Measurements from ENCODE around the gene USP31. TPM values are rescaled to one million over a fixed set of nuclear protein-coding genes. Genes with fewer than 3 reads are reported as not detected.
"Not testable (repeated sequence)": the region's sequence is repeated elsewhere in the genome, so short reads cannot be mapped to it uniquely, and the experiment has no call there.

The USP31 gene
- total RNA-seq, 1 experiment from 2014 or later, result 3.5 TPM

- DNase-seq, result no peak
- H3K9ac ChIP-seq (ENCODE audit: low read length), result no peak overlapping the region
- no peak overlapping the region for H3K27ac ChIP-seq (ENCODE audit: low read length)
- H3K36me3 ChIP-seq (ENCODE audit: insufficient read depth, low read length), result no peaks in the 10 kb centered on the region
- H3K4me3 ChIP-seq (ENCODE audit: low read length), result no peak overlapping the region
- no peak overlapping the region for H3K4me2 ChIP-seq (ENCODE audit: low read depth, low read length, poor library complexity, severe bottlenecking)
- H3K9me2 ChIP-seq (replicated peaks; ENCODE audit: insufficient read depth, low read length), result no peaks in the 10 kb centered on the region
- H3K4me1 ChIP-seq (ENCODE audit: low read length), result no peaks in the 10 kb centered on the region
- 0 out of 2 replicates have a peak, but pooled peaks cover 21% of the 10 kb centered on the region for H4K20me1 ChIP-seq (ENCODE audit: insufficient read depth, low read depth, low read length)
- H3K27me3 ChIP-seq (ENCODE audit: low read length), result no peaks in the 10 kb centered on the region
- no peaks in the 10 kb centered on the region for H3K79me2 ChIP-seq (ENCODE audit: low read length)
- no peaks in the 10 kb centered on the region for H3K9me3 ChIP-seq (ENCODE audit: low read length)
- no peak overlapping the region for H2AFZ ChIP-seq (ENCODE audit: low read length)
Observed at GRCh38 chr16:23110257-23110899, 38.9 kb downstream of the USP31 start.

GRCh38 chr16:23107936-23108335, 41.3 kb downstream of the USP31 start:
- H3K79me2 ChIP-seq (ENCODE audit: low read length), result no peaks in the 10 kb centered on the region

GRCh38 chr16:23107117-23107516, 42.1 kb downstream of the USP31 start:
- Histone ChIP-seq H3K4me1 (ENCODE audit: low read length) (no peaks in the 10 kb centered on the region), H3K4me2 (ENCODE audit: low read depth, low read length, poor library complexity, severe bottlenecking) (no peak overlapping the region), H3K9me2 (replicated peaks; ENCODE audit: insufficient read depth, low read length) (no peaks in the 10 kb centered on the region), H4K20me1 (ENCODE audit: insufficient read depth, low read depth, low read length) (0 out of 2 replicates have a peak, but pooled peaks cover 5% of the 10 kb centered on the region), H3K9ac (ENCODE audit: low read length) (no peak overlapping the region), H3K27ac (ENCODE audit: low read length) (no peak overlapping the region), H3K79me2 (ENCODE audit: low read length) (no peaks in the 10 kb centered on the region), H3K4me3 (ENCODE audit: low read length) (no peak overlapping the region), H3K36me3 (ENCODE audit: insufficient read depth, low read length) (no peaks in the 10 kb centered on the region), H3K27me3 (ENCODE audit: low read length) (no peaks in the 10 kb centered on the region), H2AFZ (ENCODE audit: low read length) (no peak overlapping the region), H3K9me3 (ENCODE audit: low read length) (no peaks in the 10 kb centered on the region)
- DNase-seq, result no peak

More at GRCh38 chr16:23107936-23108335, 41.3 kb downstream of the USP31 start:
- no peak overlapping the region for H3K27ac ChIP-seq (ENCODE audit: low read length)
- no peak for DNase-seq
- H3K9me2 ChIP-seq (replicated peaks; ENCODE audit: insufficient read depth, low read length), result no peaks in the 10 kb centered on the region
- H3K9ac ChIP-seq (ENCODE audit: low read length), result no peak overlapping the region
- no peaks in the 10 kb centered on the region for H3K36me3 ChIP-seq (ENCODE audit: insufficient read depth, low read length)
- no peaks in the 10 kb centered on the region for H3K4me1 ChIP-seq (ENCODE audit: low read length)
- H2AFZ ChIP-seq (ENCODE audit: low read length), result no peak overlapping the region
- 0 out of 2 replicates have a peak, but pooled peaks cover 5% of the 10 kb centered on the region for H4K20me1 ChIP-seq (ENCODE audit: insufficient read depth, low read depth, low read length)
- no peak overlapping the region for H3K4me2 ChIP-seq (ENCODE audit: low read depth, low read length, poor library complexity, severe bottlenecking)
- H3K9me3 ChIP-seq (ENCODE audit: low read length), result no peaks in the 10 kb centered on the region
- no peaks in the 10 kb centered on the region for H3K27me3 ChIP-seq (ENCODE audit: low read length)
- no peak overlapping the region for H3K4me3 ChIP-seq (ENCODE audit: low read length)

GRCh38 chr16:23105309-23105708, 43.9 kb downstream of the USP31 start:
- H3K9me2 ChIP-seq (replicated peaks; ENCODE audit: insufficient read depth, low read length), result no peaks in the 10 kb centered on the region
- DNase-seq, result no peak
- no peak overlapping the region for H3K9ac ChIP-seq (ENCODE audit: low read length)
- H3K27ac ChIP-seq (ENCODE audit: low read length), result no peak overlapping the region
- H3K4me1 ChIP-seq (ENCODE audit: low read length), result no peaks in the 10 kb centered on the region
- no peak overlapping the region for H3K4me3 ChIP-seq (ENCODE audit: low read length)
- H3K27me3 ChIP-seq (ENCODE audit: low read length), result no peaks in the 10 kb centered on the region
- no peaks in the 10 kb centered on the region for H4K20me1 ChIP-seq (ENCODE audit: insufficient read depth, low read depth, low read length)
- no peaks in the 10 kb centered on the region for H3K79me2 ChIP-seq (ENCODE audit: low read length)
- no peaks in the 10 kb centered on the region for H3K9me3 ChIP-seq (ENCODE audit: low read length)
- no peak overlapping the region for H3K4me2 ChIP-seq (ENCODE audit: low read depth, low read length, poor library complexity, severe bottlenecking)
- no peak overlapping the region for H2AFZ ChIP-seq (ENCODE audit: low read length)
- H3K36me3 ChIP-seq (ENCODE audit: insufficient read depth, low read length), result no peaks in the 10 kb centered on the region

GRCh38 chr16:23104032-23104955, 45.0 kb downstream of the USP31 start:
- Histone ChIP-seq H3K36me3 (ENCODE audit: insufficient read depth, low read length) (no peaks in the 10 kb centered on the region), H3K79me2 (ENCODE audit: low read length) (no peaks in the 10 kb centered on the region), H3K9ac (ENCODE audit: low read length) (no peak overlapping the region), H3K27ac (ENCODE audit: low read length) (no peak overlapping the region), H3K4me3 (ENCODE audit: low read length) (no peak overlapping the region), H3K9me2 (replicated peaks; ENCODE audit: insufficient read depth, low read length) (no peaks in the 10 kb centered on the region), H4K20me1 (ENCODE audit: insufficient read depth, low read depth, low read length) (no peaks in the 10 kb centered on the region), H3K4me1 (ENCODE audit: low read length) (no peaks in the 10 kb centered on the region), H2AFZ (ENCODE audit: low read length) (no peak overlapping the region), H3K27me3 (ENCODE audit: low read length) (no peaks in the 10 kb centered on the region), H3K9me3 (ENCODE audit: low read length) (no peaks in the 10 kb centered on the region), H3K4me2 (ENCODE audit: low read depth, low read length, poor library complexity, severe bottlenecking) (no peak overlapping the region)
- DNase-seq, result no peak

- no peak for DNase-seq
- Histone ChIP-seq H3K9me3 (ENCODE audit: low read length) (no peaks in the 10 kb centered on the region), H3K79me2 (ENCODE audit: low read length) (no peaks in the 10 kb centered on the region), H3K9ac (ENCODE audit: low read length) (no peak overlapping the region), H3K36me3 (ENCODE audit: insufficient read depth, low read length) (no peaks in the 10 kb centered on the region), H3K4me2 (ENCODE audit: low read depth, low read length, poor library complexity, severe bottlenecking) (no peak overlapping the region), H3K27ac (ENCODE audit: low read length) (no peak overlapping the region), H3K4me3 (ENCODE audit: low read length) (no peak overlapping the region), H3K4me1 (ENCODE audit: low read length) (no peaks in the 10 kb centered on the region), H3K27me3 (ENCODE audit: low read length) (no peaks in the 10 kb centered on the region), H3K9me2 (replicated peaks; ENCODE audit: insufficient read depth, low read length) (no peaks in the 10 kb centered on the region), H2AFZ (ENCODE audit: low read length) (no peak overlapping the region), H4K20me1 (ENCODE audit: insufficient read depth, low read depth, low read length) (no peaks in the 10 kb centered on the region)
Observed at GRCh38 chr16:23103603-23104002, 45.6 kb downstream of the USP31 start.

GRCh38 chr16:23101012-23101550, 48.2 kb downstream of the USP31 start:
- no peaks in the 10 kb centered on the region for H3K79me2 ChIP-seq (ENCODE audit: low read length)
- no peaks in the 10 kb centered on the region for H3K9me2 ChIP-seq (replicated peaks; ENCODE audit: insufficient read depth, low read length)
- no peak overlapping the region for H2AFZ ChIP-seq (ENCODE audit: low read length)
- no peaks in the 10 kb centered on the region for H3K9me3 ChIP-seq (ENCODE audit: low read length)
- H3K4me3 ChIP-seq (ENCODE audit: low read length), result no peak overlapping the region
- H3K9ac ChIP-seq (ENCODE audit: low read length), result no peak overlapping the region
- H3K27me3 ChIP-seq (ENCODE audit: low read length), result no peaks in the 10 kb centered on the region
- no peak overlapping the region for H3K27ac ChIP-seq (ENCODE audit: low read length)
- no peak overlapping the region for H3K4me2 ChIP-seq (ENCODE audit: low read depth, low read length, poor library complexity, severe bottlenecking)
- no peaks in the 10 kb centered on the region for H3K4me1 ChIP-seq (ENCODE audit: low read length)
- no peaks in the 10 kb centered on the region for H4K20me1 ChIP-seq (ENCODE audit: insufficient read depth, low read depth, low read length)
- no peak for DNase-seq
- H3K36me3 ChIP-seq (ENCODE audit: insufficient read depth, low read length), result no peaks in the 10 kb centered on the region

- H3K79me2 ChIP-seq (ENCODE audit: low read length); DNase-seq; H3K4me1 ChIP-seq (ENCODE audit: low read length); H3K27ac ChIP-seq (ENCODE audit: low read length); H3K9me3 ChIP-seq (ENCODE audit: low read length); H3K36me3 ChIP-seq (ENCODE audit: insufficient read depth, low read length); H3K9ac ChIP-seq (ENCODE audit: low read length); H3K4me3 ChIP-seq (ENCODE audit: low read length); H3K27me3 ChIP-seq (ENCODE audit: low read length); H3K4me2 ChIP-seq (ENCODE audit: low read depth, low read length, poor library complexity, severe bottlenecking); H4K20me1 ChIP-seq (ENCODE audit: insufficient read depth, low read depth, low read length); H3K9me2 ChIP-seq (replicated peaks; ENCODE audit: insufficient read depth, low read length); H2AFZ ChIP-seq (ENCODE audit: low read length): not testable (repeated sequence)
Observed at GRCh38 chr16:23096450-23096849, 52.8 kb downstream of the USP31 start.

Measured in Karpas-422 (cell line).